Stimulated activated naive CD4-positive, alpha-beta T cell (primary cell): ENCODE data around the gene MAB21L2.

Experiments used
- DNase-seq, 6 experiments: peaks; one replicate each; lab custom pipeline; 2025; lab: John Stamatoyannopoulos, UW

Gene MAB21L2

GRCh38 chr4:150619042-150619441, 37.1 kb downstream of the MAB21L2 start:
- no peak for DNase-seq

- DNase-seq, result no peak
Observed at GRCh38 chr4:150624055-150624454, 42.1 kb downstream of the MAB21L2 start.

- no peak for DNase-seq
Observed at GRCh38 chr4:150625033-150625432, 43.1 kb downstream of the MAB21L2 start.

GRCh38 chr4:150628073-150628472, 46.1 kb downstream of the MAB21L2 start:
- no peak for DNase-seq

- DNase-seq, result no peak
Observed at GRCh38 chr4:150632639-150633038, 50.7 kb downstream of the MAB21L2 start.
